ENCODE data around the gene NLGN4Y.

NLGN4Y gene

GRCh38 chrY:14748329-14748728 is 224.0 kb downstream of the NLGN4Y start:
- no peak for TF ChIP-seq SPI1 (IDR thresholded peaks at IDR 0.05; ENCODE audit: borderline replicate concordance, low read depth)
- no peak for TF ChIP-seq POLR2AphosphoS5 (IDR thresholded peaks at IDR 0.05; ENCODE audit: low read depth)
- TF ChIP-seq REST (IDR thresholded peaks at IDR 0.05; ENCODE audit: insufficient replicate concordance, low read depth): no peak
- TF ChIP-seq CTCF (IDR thresholded peaks at IDR 0.05; ENCODE audit: insufficient read depth, low read length): no peak
- TF ChIP-seq GABPA (IDR thresholded peaks at IDR 0.05; ENCODE audit: low read depth): no peak
- H3K4me3 ChIP-seq (replicated peaks; ENCODE audit: insufficient read depth, low read length): no peak overlapping the region
- H3K27ac ChIP-seq (replicated peaks): no peak overlapping the region
- no peak for DNase-seq (ENCODE audit: low read depth in 1 of 2, low spot score in 1 of 2)
- H3K27me3 ChIP-seq (ENCODE audit: insufficient read depth, poor library complexity, severe bottlenecking): no peaks in the 10 kb centered on the region

GRCh38 chrY:14755571-14755970 is 231.2 kb downstream of the NLGN4Y start:
- DNase-seq (ENCODE audit: low read depth in 1 of 2, low spot score in 1 of 2): no peak
- Histone ChIP-seq H3K27ac (replicated peaks) (no peak overlapping the region), H3K27me3 (ENCODE audit: insufficient read depth, poor library complexity, severe bottlenecking) (no peaks in the 10 kb centered on the region), H3K4me3 (replicated peaks; ENCODE audit: insufficient read depth, low read length) (no peak overlapping the region)
- no peak for TF ChIP-seq GABPA (IDR thresholded peaks at IDR 0.05; ENCODE audit: low read depth)
- TF ChIP-seq CTCF (IDR thresholded peaks at IDR 0.05; ENCODE audit: insufficient read depth, low read length): no peak
- TF ChIP-seq SPI1 (IDR thresholded peaks at IDR 0.05; ENCODE audit: borderline replicate concordance, low read depth): no peak
- TF ChIP-seq POLR2AphosphoS5 (IDR thresholded peaks at IDR 0.05; ENCODE audit: low read depth): no peak
- TF ChIP-seq REST (IDR thresholded peaks at IDR 0.05; ENCODE audit: insufficient replicate concordance, low read depth): no peak

DNA sequence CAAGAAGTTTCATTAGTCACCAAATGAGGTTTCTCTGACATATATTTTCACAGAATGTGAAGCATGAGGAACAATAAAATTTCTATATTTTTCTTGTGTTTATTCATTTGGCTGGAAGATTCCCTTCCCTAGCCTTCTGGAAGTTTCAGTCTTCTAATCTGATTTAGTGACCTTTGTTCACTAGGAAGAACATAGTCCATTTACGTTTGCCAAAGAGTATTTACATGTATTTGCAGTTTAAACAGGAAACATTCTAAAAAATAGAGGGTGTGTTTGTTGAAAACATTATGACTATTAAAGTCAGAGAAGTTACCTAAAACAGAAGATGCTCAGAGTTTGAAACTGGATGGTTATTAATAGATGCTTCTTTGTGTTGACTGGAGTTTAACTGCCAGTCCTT is 238.6 kb downstream of the NLGN4Y start:
- Histone ChIP-seq H3K27me3 (ENCODE audit: insufficient read depth, poor library complexity, severe bottlenecking) (no peaks in the 10 kb centered on the region), H3K4me3 (replicated peaks; ENCODE audit: insufficient read depth, low read length) (no peak overlapping the region), H3K27ac (replicated peaks) (no peak overlapping the region)
- DNase-seq (ENCODE audit: low read depth in 1 of 2, low spot score in 1 of 2): no peak
- TF ChIP-seq REST (IDR thresholded peaks at IDR 0.05; ENCODE audit: insufficient replicate concordance, low read depth) (no peak), CTCF (IDR thresholded peaks at IDR 0.05; ENCODE audit: insufficient read depth, low read length) (no peak), SPI1 (IDR thresholded peaks at IDR 0.05; ENCODE audit: borderline replicate concordance, low read depth) (no peak), GABPA (IDR thresholded peaks at IDR 0.05; ENCODE audit: low read depth) (no peak), POLR2AphosphoS5 (IDR thresholded peaks at IDR 0.05; ENCODE audit: low read depth) (no peak)

All from HL-60 (cell line).